ENCODE measurements around the gene FBXO11.

The FBXO11 gene

GRCh38 chr2:47849368-47849767, 56.9 kb downstream of the FBXO11 start:
- DNase-seq, result peak; percentile 31

- DNase-seq, result no peak
Measured at GRCh38 chr2:47844162-47844561, 62.1 kb downstream of the FBXO11 start.

GRCh38 chr2:47843407-47843806, 62.9 kb downstream of the FBXO11 start:
- DNase-seq, result no peak

- no peak for DNase-seq
Measured at GRCh38 chr2:47842846-47843245, 63.5 kb downstream of the FBXO11 start.

- no peak for DNase-seq
Measured at GRCh38 chr2:47838686-47839085, 67.6 kb downstream of the FBXO11 start.

- DNase-seq, result no peak
Measured at GRCh38 chr2:47838249-47838648, 68.0 kb downstream of the FBXO11 start.

- DNase-seq, result no peak
Measured at GRCh38 chr2:47833516-47833968, 72.8 kb downstream of the FBXO11 start.

- DNase-seq, result no peak
Measured at GRCh38 chr2:47822518-47822917, 83.8 kb downstream of the FBXO11 start.

- DNase-seq, result no peak
Measured at GRCh38 chr2:47819834-47820233, 86.5 kb downstream of the FBXO11 start.

- DNase-seq, result no peak
Measured at GRCh38 chr2:47818777-47819176, 87.5 kb downstream of the FBXO11 start.

- DNase-seq, result no peak
Measured at GRCh38 chr2:47815764-47816163, 90.5 kb downstream of the FBXO11 start.

- DNase-seq, result no peak
Measured at GRCh38 chr2:47811668-47812067, 94.6 kb downstream of the FBXO11 start.

GRCh38 chr2:47810850-47811249, 95.4 kb downstream of the FBXO11 start:
- DNase-seq, result no peak

GRCh38 chr2:47809903-47810302, 96.4 kb downstream of the FBXO11 start:
- no peak for DNase-seq

- no peak for DNase-seq
Measured at GRCh38 chr2:47808614-47809013, 97.7 kb downstream of the FBXO11 start.

- no peak for DNase-seq
Measured at GRCh38 chr2:47805850-47806249, 100.4 kb downstream of the FBXO11 start.

GRCh38 chr2:47803770-47804169, 102.5 kb downstream of the FBXO11 start:
- DNase-seq, result no peak

GRCh38 chr2:47803363-47803762, 102.9 kb downstream of the FBXO11 start:
- no peak for DNase-seq

GRCh38 chr2:47801118-47801517, 105.2 kb downstream of the FBXO11 start:
- no peak for DNase-seq

- peak; percentile 20 for DNase-seq
Measured at GRCh38 chr2:47799031-47799609, 107.2 kb downstream of the FBXO11 start.

GRCh38 chr2:47798631-47799030, 107.7 kb downstream of the FBXO11 start:
- DNase-seq, result peak; percentile 70

GRCh38 chr2:47796090-47796697, 110.1 kb downstream of the FBXO11 start:
- DNase-seq, result no peak

- peak; percentile 67 for DNase-seq
Measured at GRCh38 chr2:47785986-47786385, 120.3 kb downstream of the FBXO11 start.

GRCh38 chr2:47784352-47784851, 121.9 kb downstream of the FBXO11 start:
- DNase-seq, result no peak

Measured in hematopoietic multipotent progenitor cell treated with erythropoietin and hydrocortisone succinate and interleukin-3 and kit ligand, for 4 days (in vitro differentiated cells).